ENCODE measurements around the gene SLC19A2. TPM values are rescaled to one million over a fixed set of nuclear protein-coding genes. Genes with fewer than 3 reads are reported as not detected.
A peak's percentile ranks its signal among the peaks of the same experiment; 100 is the strongest.

The SLC19A2 gene
- total RNA-seq, 3 donors from 2014 or later, result 34.7 to 71.8 (median 64.2) TPM

DNA sequence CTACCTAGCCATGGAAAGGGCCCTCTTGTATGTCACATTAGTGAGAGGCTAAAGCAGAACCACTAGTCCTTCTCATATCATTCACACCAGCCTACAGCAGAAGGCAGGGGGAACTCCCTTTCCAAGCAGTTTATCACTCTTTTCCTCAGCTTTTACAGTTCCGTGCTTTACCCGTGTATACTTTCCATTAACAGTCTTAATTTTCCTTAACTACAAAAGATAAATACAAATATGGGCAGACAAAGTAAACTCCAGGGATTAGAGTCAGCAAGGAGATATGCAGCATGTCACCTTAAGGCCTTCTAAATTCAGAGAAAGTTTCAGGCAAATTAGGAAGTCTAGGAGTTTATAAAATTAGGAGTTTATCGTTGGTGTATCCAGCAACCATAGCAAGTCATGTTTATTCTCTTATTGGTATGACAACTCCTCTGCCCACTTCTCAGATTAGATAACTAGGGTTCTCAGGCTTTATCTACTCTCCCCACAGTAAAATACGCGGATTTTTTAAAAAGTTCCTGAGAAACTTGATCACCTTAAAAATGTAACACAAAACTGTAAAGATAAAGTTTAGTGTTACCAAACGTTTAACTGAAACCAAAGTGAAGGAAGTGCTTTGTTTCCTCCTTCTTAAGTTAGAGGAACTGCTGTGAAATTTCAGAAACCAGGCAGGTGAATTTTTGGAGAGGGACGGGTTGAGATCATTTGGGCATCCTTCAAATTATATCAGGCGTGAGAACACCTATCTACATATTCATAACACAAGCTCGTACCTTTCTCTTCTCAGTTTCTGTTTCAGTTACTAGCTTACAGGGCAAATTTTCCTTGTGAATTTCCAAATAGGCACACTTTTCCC lies 42.7 kb upstream of the SLC19A2 start:
- TF ChIP-seq POLR2AphosphoS5 (IDR thresholded peaks at IDR 0.05) (no peak), POLR2A (IDR thresholded peaks at IDR 0.05) (no peak), CTCF (IDR thresholded peaks at IDR 0.05) (no peak)
- H3K36me3 ChIP-seq, result no peaks in the 10 kb centered on the region
- H3K4me3 ChIP-seq, result peak overlapping the region in 2 of 3 donors; percentile 28 to 36
- intact Hi-C loops (cut with DNase I; ENCODE audit: low total_unique reads), result no loop called here
- DNase-seq (ENCODE audit: low spot score in 2 of 2), result no peak
- no peaks in the 10 kb centered on the region for H3K9me3 ChIP-seq
- H3K27ac ChIP-seq, result peak overlapping the region; percentile 85 to 93
- H3K27me3 ChIP-seq, result no peaks in the 10 kb centered on the region
- H3K4me1 ChIP-seq, result peaks cover 0 to 7% of the 10 kb centered on the region in 2 donors

- no peak for TF ChIP-seq POLR2AphosphoS5 (IDR thresholded peaks at IDR 0.05)
- no peak for TF ChIP-seq CTCF (IDR thresholded peaks at IDR 0.05)
- no peak for TF ChIP-seq POLR2A (IDR thresholded peaks at IDR 0.05)
- no peaks in the 10 kb centered on the region for H3K9me3 ChIP-seq
Observed at GRCh38 chr1:169527451-169528214, 41.9 kb upstream of the SLC19A2 start.

DNA sequence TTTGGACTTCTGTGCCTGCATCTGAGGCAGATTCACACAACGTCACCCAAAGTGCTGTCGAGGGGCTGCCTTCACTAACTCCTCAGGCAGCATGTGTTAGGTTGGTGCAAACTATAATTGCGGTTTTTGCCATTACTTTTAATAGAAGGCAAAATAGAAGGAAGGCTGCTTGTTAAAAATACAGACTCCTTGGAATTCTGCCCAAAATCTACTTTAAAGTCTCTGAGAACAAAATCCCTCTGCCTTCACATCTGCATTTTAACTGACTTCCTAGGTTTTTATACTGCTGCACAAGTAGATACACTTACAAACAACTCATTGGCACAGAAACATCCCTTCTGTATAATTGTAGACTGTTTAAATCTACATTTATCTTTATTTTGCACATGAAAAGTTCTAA lies 41.3 kb upstream of the SLC19A2 start:
- no peak for DNase-seq (ENCODE audit: low spot score in 2 of 2)
- Histone ChIP-seq H3K27ac (peak overlapping the region in 1 of 2 donors; percentile 93), H3K4me3 (no peak overlapping the region), H3K36me3 (no peaks in the 10 kb centered on the region), H3K4me1 (peaks cover 0 to 7% of the 10 kb centered on the region in 2 donors), H3K9me3 (no peaks in the 10 kb centered on the region), H3K27me3 (no peaks in the 10 kb centered on the region)
- intact Hi-C loops (cut with DNase I; ENCODE audit: low total_unique reads), result no loop called here
- TF ChIP-seq CTCF (IDR thresholded peaks at IDR 0.05) (no peak), POLR2AphosphoS5 (IDR thresholded peaks at IDR 0.05) (no peak), POLR2A (IDR thresholded peaks at IDR 0.05) (no peak)

More at GRCh38 chr1:169527451-169528214, 41.9 kb upstream of the SLC19A2 start:
- intact Hi-C loops (cut with DNase I; ENCODE audit: low total_unique reads), result no loop called here
- Histone ChIP-seq H3K4me1 (peaks cover 0 to 7% of the 10 kb centered on the region in 2 donors), H3K36me3 (no peaks in the 10 kb centered on the region), H3K27me3 (no peaks in the 10 kb centered on the region), H3K4me3 (no peak overlapping the region), H3K27ac (peak overlapping the region; percentile 85 to 93)
- no peak for DNase-seq (ENCODE audit: low spot score in 2 of 2)

DNA sequence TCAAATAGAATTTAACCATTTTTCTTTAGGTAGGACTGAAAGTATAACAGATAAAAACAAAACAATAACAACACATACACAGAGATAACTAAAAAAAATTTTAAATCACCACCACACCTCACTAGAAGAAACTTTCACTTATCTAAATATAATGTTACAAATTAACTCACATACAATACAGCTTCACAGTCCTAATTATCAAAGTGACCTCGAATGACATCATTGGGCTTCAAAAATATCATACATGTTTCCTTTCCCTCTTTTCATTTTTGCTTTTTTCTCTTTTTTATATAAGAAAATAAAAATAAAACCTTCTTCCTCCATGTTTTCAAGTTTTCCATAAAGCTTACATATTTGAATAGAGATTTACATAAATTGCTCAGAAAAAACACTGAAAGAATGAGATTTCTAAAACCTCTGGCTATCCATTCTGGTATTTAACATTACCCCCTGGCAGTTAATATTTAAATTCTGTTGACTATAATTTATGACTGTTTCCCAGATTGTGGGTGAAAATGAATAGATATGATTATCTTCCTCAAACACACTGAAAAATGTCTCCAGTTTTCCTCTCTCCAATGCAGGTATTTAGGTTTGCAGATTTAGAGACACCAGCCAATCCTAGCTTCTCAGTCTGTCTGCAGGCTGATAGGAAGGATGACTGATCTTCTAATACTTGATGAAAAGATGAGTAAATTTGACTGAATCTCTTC lies 40.5 kb upstream of the SLC19A2 start:
- peaks cover 0 to 7% of the 10 kb centered on the region in 2 donors for H3K4me1 ChIP-seq
- DNase-seq (ENCODE audit: low spot score in 2 of 2), result no peak
- no peak overlapping the region for H3K4me3 ChIP-seq
- no peaks in the 10 kb centered on the region for H3K36me3 ChIP-seq
- H3K9me3 ChIP-seq, result no peaks in the 10 kb centered on the region
- peak overlapping the region in 1 of 2 donors; percentile 93 for H3K27ac ChIP-seq
- TF ChIP-seq POLR2A (IDR thresholded peaks at IDR 0.05), result no peak
- TF ChIP-seq CTCF (IDR thresholded peaks at IDR 0.05), result no peak
- TF ChIP-seq POLR2AphosphoS5 (IDR thresholded peaks at IDR 0.05), result no peak
- H3K27me3 ChIP-seq, result no peaks in the 10 kb centered on the region
- intact Hi-C loops (cut with DNase I; ENCODE audit: low total_unique reads), result no loop called here
